OCI-LY3 (cell line): ENCODE results near the gene SBK2.

Source experiments
- CTCF ChIP-seq: fragments of 200-600, 300-600 bp; sonication (generic); IDR thresholded peaks from 2 replicates; pipeline ENCODE4 v1.5.1; 2014; ENCODE audit warnings: antibody characterized with exemption, low read length, low read depth
- EZH2phosphoT487 ChIP-seq: fragments of 200-600 bp; shearing (Covaris generic); IDR thresholded peaks from 2 replicates; pipeline ENCODE4 v1.6.1; 2018; ENCODE audit warnings: antibody characterized with exemption, mixed run types, low read depth

GRCh38 chr19:55526216-55527196 is 10.4 kb downstream of the SBK2 start:
- TF ChIP-seq CTCF: no peak
- TF ChIP-seq EZH2phosphoT487: no peak
